Lower lobe of right lung (tissue), 2 donors: Measurements from ENCODE around the gene TTLL11. TPM values are rescaled to one million over a fixed set of nuclear protein-coding genes. Genes with fewer than 3 reads are reported as not detected.

Experiments used
- ATAC-seq, 2 donors: fragments of 200-7000 bp; cut with Tn5 transposase; one replicate each; pipeline ENCODE4 v1.9.1; 2020 to 2022; ENCODE audit warnings: mild to moderate bottlenecking in 2 of 2, moderate library complexity in 2 of 2
- DNase-seq: peaks from one replicate; pipeline ENCODE4 v3.0.0-alpha.2; 2020
- H3K27ac ChIP-seq: fragments of 200-600 bp; one replicate; pipeline ENCODE4 v1.8.0; 2022
- H3K27me3 ChIP-seq: fragments of 200-600 bp; one replicate; pipeline ENCODE4 v1.8.0; 2022; ENCODE audit warnings: low read depth
- H3K36me3 ChIP-seq: fragments of 200-600 bp; one replicate; pipeline ENCODE4 v1.8.0; 2022; ENCODE audit warnings: mild to moderate bottlenecking
- H3K4me1 ChIP-seq: fragments of 200-600 bp; one replicate; pipeline ENCODE4 v1.8.0; 2022
- H3K4me3 ChIP-seq: fragments of 200-600 bp; one replicate; pipeline ENCODE4 v1.8.0; 2022; ENCODE audit warnings: mild to moderate bottlenecking
- H3K9me3 ChIP-seq: fragments of 200-600 bp; one replicate; pipeline ENCODE4 v1.8.0; 2022
- CTCF ChIP-seq: fragments of 200-600 bp; IDR thresholded peaks from one replicate; pipeline ENCODE4 v1.8.0; 2022; ENCODE audit warnings: antibody characterized with exemption, mild to moderate bottlenecking
- intact Hi-C: fragments of 100-400 bp; cut with DNase I; formaldehyde crosslinking; loops from one replicate; pipeline ENCODE4 v1.11.0; 2022
- total RNA-seq: library from RNA; stranded (reverse); fragmentation: NEBNext Ultra II Directional; extraction: Animal tissue kit (Norgen Biotek cat#: 25700); gene quantifications from one replicate; pipeline ENCODE4 v1.2.1, GENCODE V29; 2021
- donor health status: DM: no; HTN: yes; CAD: no; lungs with severe emphysema.

The TTLL11 gene
- total RNA-seq, 1 donor from 2014 or later, result 11.7 TPM

GRCh38 chr9:121780177-121781040 is 312.7 kb downstream of the TTLL11 start:
- intact Hi-C loops, result no loop called here
- Histone ChIP-seq H3K27me3 (no peaks in the 10 kb centered on the region), H3K4me3 (no peak overlapping the region), H3K4me1 (peaks cover 15% of the 10 kb centered on the region), H3K27ac (no peak overlapping the region), H3K9me3 (no peaks in the 10 kb centered on the region), H3K36me3 (peaks cover 86% of the 10 kb centered on the region)
- no peak for TF ChIP-seq CTCF
- no peak for DNase-seq
- no peak for ATAC-seq

GRCh38 chr9:121779381-121780117 is 313.6 kb downstream of the TTLL11 start:
- TF ChIP-seq CTCF, result no peak
- no peak for DNase-seq
- peaks cover 88% of the 10 kb centered on the region for H3K36me3 ChIP-seq

DNA sequence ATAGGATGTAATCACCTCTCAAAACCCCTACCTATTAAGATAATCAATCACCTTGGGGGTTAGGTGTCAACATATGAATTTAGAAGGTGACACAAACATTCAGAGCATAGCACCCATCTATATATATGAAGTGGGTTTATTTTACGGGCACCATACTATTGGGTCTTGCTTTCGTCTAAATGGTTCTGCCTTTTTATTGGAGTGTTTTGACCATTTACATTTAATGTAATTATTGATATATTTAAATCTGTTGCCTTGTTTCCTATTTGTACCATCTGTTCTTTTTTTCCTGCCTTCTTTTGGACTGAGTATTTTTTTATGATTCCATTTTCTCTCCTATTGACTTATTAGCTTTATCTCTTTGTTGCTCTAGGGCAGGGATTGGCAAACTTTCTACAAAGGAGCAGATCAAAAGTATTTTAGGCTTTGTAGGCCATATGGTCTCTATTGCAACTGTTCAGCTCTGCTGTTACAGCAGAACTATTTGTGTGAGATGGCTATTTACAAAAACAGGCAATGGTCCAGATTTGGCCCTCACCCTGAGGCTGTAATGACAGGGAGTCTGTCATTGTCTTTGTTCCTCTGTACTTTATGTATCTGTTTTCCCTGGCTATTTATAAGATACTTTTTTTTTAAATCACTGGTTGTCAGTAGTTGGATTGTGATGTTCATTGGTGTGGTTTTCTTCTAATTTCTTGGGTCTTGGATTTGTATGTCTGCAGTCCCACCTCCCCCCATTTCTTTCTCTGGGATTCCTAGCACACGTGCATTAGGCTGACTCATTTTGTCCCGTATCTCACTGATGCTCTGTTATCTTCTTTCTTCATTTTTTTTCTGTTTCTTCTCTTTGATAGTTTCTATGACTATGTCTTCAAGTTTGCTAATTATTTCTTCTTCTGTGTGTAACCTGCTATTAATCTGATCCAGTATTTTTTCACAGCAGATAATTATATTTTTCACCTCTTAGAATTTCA is 314.6 kb downstream of the TTLL11 start:
- no peak overlapping the region for H3K27ac ChIP-seq
- peaks cover 88% of the 10 kb centered on the region for H3K36me3 ChIP-seq
- no peaks in the 10 kb centered on the region for H3K27me3 ChIP-seq
- ATAC-seq (no peak), DNase-seq (no peak)
- no peak for TF ChIP-seq CTCF
- H3K4me1 ChIP-seq, result peaks cover 10% of the 10 kb centered on the region
- intact Hi-C loops, result no loop called here
- H3K4me3 ChIP-seq, result no peak overlapping the region
- no peaks in the 10 kb centered on the region for H3K9me3 ChIP-seq

More at GRCh38 chr9:121779381-121780117, 313.6 kb downstream of the TTLL11 start:
- Histone ChIP-seq H3K27me3 (no peaks in the 10 kb centered on the region), H3K9me3 (no peaks in the 10 kb centered on the region), H3K4me1 (peaks cover 15% of the 10 kb centered on the region), H3K27ac (no peak overlapping the region), H3K4me3 (no peak overlapping the region)
- peak in 1 of 2 donors; percentile 40 for ATAC-seq
- intact Hi-C loops, result no loop called here

DNA sequence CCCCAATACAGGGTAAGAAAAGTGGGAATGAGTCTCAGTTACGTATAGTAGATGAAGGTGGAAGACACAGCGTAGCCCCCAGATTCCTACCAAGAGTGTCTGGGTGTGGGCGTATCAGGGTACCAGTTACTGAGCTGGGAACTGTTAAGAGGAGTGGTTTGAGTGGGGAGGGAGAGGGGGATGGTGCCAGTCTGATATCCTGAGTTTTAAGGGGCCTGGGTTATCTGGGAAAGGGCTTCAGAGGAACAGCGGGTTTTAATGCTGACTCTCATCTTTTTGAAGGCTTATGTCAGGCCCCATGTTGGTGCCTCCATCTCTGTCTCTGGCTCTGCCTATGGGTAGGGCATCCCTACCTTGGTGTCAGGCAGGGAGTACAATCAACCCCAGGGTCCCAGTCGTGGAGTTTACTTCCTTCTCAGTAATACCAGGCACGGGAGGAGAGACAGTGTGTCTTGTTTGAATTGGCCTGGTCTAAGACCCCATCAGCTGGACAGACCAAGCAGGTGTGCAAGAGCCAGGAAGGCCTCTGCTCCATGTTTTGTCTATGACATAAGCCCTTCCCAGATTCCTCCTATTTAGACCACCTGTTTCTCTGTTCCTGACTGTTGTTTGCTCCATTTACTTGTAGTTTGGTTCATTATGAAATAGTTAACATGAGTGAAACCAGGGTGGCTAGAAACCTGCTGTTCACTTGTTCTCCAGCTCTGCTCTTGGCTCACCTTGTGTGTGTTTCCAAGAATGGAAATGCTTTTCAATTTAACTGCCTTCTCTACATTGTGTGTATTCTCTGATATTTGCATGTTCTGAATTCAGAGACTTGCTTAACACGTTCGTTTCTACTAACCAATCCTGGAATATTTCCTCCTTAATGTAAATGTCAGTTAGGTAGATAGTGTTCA is 316.1 kb downstream of the TTLL11 start:
- TF ChIP-seq CTCF, result no peak
- Histone ChIP-seq H3K27ac (no peak overlapping the region), H3K36me3 (peaks cover 88% of the 10 kb centered on the region), H3K9me3 (no peaks in the 10 kb centered on the region), H3K4me3 (no peak overlapping the region), H3K4me1 (peaks cover 8% of the 10 kb centered on the region), H3K27me3 (no peaks in the 10 kb centered on the region)
- ATAC-seq (no peak), DNase-seq (no peak)
- intact Hi-C loops, result no loop called here
